ENCODE results near the gene KIN.

The KIN gene, protein sequence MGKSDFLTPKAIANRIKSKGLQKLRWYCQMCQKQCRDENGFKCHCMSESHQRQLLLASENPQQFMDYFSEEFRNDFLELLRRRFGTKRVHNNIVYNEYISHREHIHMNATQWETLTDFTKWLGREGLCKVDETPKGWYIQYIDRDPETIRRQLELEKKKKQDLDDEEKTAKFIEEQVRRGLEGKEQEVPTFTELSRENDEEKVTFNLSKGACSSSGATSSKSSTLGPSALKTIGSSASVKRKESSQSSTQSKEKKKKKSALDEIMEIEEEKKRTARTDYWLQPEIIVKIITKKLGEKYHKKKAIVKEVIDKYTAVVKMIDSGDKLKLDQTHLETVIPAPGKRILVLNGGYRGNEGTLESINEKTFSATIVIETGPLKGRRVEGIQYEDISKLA

DNA sequence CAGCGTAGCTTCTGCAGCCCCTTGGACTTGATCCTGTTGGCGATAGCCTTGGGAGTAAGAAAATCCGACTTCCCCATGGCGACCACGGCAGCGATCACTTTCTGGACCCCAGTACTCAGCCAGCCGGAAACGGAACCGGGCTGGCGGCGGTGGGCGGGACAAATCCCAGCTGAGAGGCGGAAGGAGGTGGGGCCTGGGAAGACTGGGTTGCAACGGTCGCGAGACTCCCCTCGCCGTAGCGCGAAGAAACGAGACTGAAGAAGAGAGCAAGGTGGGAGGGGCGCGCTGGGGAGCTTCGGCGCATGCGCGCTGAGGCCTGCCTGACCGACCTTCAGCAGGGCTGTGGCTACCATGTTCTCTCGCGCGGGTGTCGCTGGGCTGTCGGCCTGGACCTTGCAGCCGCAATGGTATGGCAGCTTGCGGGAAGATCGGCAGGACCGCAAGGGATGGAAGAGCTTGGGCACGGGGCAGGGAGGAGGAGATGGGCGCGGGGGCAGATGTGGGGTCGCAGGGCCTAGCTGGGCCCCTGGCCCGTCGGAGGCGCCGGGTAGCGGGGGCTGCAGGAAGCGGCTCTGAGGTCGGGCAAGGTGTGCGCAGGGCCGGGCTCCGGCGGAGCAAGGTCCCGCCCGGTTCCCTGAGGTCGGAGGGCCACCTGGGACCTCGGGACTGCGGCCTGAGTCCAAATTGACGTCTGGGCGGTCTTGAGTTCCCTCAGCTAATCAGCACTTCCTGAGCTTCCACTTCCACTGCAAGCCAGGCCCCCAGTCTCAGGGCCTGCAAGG is at the start of gene KIN, which contains the start of gene ATP5F1C:
Gene KIN, minus strand, starts transcription at position 137 of the 782 bp plus-strand sequence. Its CDS starts 60 bp downstream, at position 77.
Gene ATP5F1C, plus strand, starts transcription at position 321 of the 782 bp plus-strand sequence. Its CDS starts 31 bp downstream, at position 352.
- Histone ChIP-seq H3K36me3 (ENCODE audit: control insufficient read depth in 1 of 2, insufficient read depth in 2 of 2, low read length in 2 of 2) (peaks cover 0 to 5% of the 10 kb centered on the region in 2 donors), H3K9ac (ENCODE audit: low read depth in 1 of 2, low read length in 2 of 2) (peak within 1 kb of the TSS; percentile 87 to 97), H3K27me3 (ENCODE audit: control insufficient read depth in 1 of 2, insufficient read depth in 2 of 2, low read length in 2 of 2) (no peaks in the 10 kb centered on the region), H3K27ac (ENCODE audit: low read depth, low read length) (peak within 1 kb of the TSS; percentile 66), H3K9me3 (ENCODE audit: control insufficient read depth in 1 of 2, low read length in 2 of 2) (no peaks in the 10 kb centered on the region), H3K4me1 (ENCODE audit: control insufficient read depth in 1 of 2, insufficient read depth in 2 of 2, low read length in 2 of 2) (peaks cover 26 to 35% of the 10 kb centered on the region in 2 donors), H3K4me3 (ENCODE audit: low read depth in 1 of 2, low read length in 2 of 2) (peak within 1 kb of the TSS; percentile 94 to 98)

DNA sequence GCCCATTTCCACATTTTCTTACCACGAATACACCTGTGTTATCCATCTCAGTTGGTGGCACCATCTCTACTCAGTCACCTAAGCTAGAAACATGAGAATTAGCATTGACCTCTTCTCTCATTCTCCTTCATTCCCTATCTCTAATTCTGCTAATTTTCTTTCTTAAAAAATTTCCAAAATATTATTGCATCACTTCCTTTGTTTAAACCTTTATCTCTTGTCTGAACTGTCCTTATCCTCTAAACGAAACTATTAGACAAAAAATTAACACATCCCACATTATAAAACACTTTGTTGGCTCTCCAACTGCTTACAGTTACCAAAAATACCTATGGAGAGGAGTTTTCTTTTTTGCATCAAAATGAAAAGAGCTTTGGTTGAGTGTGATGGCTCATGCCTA is 48.8 kb upstream of the KIN start:
- H3K36me3 ChIP-seq (ENCODE audit: control insufficient read depth in 1 of 2, insufficient read depth in 2 of 2, low read length in 2 of 2), result no peaks in the 10 kb centered on the region
- H3K27me3 ChIP-seq (ENCODE audit: control insufficient read depth in 1 of 2, insufficient read depth in 2 of 2, low read length in 2 of 2), result no peaks in the 10 kb centered on the region
- no peak overlapping the region for H3K27ac ChIP-seq (ENCODE audit: low read depth, low read length)
- no peak overlapping the region for H3K4me3 ChIP-seq (ENCODE audit: low read depth in 1 of 2, low read length in 2 of 2)
- no peak overlapping the region for H3K9ac ChIP-seq (ENCODE audit: low read depth in 1 of 2, low read length in 2 of 2)
- no peaks in the 10 kb centered on the region for H3K4me1 ChIP-seq (ENCODE audit: control insufficient read depth in 1 of 2, insufficient read depth in 2 of 2, low read length in 2 of 2)
- no peaks in the 10 kb centered on the region for H3K9me3 ChIP-seq (ENCODE audit: control insufficient read depth in 1 of 2, low read length in 2 of 2)

DNA sequence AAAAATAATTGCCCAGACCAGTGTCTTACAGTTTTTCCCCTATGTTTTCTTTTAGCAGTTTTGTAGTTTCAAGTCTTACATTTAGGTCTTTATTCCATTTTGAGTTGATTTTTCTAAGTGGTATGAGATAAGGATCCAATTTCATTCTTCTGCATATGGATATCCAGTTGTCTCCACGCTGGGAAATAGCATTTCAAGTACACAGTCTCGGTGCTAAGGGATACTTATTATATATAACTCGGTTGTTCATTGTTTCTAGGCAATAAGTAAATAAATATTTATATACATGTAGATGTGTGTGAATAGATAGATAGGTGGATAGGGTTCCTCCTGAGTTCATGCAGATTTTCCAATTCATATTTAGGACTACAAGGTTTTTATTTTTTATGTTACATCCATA is 46.5 kb upstream of the KIN start:
- Histone ChIP-seq H3K36me3 (ENCODE audit: control insufficient read depth in 1 of 2, insufficient read depth in 2 of 2, low read length in 2 of 2) (no peaks in the 10 kb centered on the region), H3K9me3 (ENCODE audit: control insufficient read depth in 1 of 2, low read length in 2 of 2) (no peaks in the 10 kb centered on the region), H3K4me3 (ENCODE audit: low read depth in 1 of 2, low read length in 2 of 2) (no peak overlapping the region), H3K27ac (ENCODE audit: low read depth, low read length) (no peak overlapping the region), H3K4me1 (ENCODE audit: control insufficient read depth in 1 of 2, insufficient read depth in 2 of 2, low read length in 2 of 2) (no peaks in the 10 kb centered on the region), H3K9ac (ENCODE audit: low read depth in 1 of 2, low read length in 2 of 2) (no peak overlapping the region), H3K27me3 (ENCODE audit: control insufficient read depth in 1 of 2, insufficient read depth in 2 of 2, low read length in 2 of 2) (no peaks in the 10 kb centered on the region)

DNA sequence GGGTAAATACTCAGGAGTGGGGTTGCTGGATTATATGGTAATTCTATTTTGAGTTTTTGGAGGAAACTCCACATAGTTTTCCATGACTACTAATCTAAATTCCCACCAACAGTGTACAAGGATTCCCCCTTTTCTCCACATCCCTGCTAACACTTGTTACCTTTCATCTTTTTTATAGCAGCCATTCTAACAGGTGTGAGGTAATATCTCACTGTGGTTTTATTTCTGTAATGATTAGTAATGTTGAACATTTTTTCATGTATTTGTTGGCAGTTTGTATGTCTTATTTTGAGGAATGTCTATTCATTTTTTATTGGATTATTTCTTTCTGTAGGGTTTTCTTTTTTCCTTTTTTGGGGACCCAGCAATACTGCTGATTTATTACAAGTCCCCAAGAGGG is 45.4 kb upstream of the KIN start:
- Histone ChIP-seq H3K9me3 (ENCODE audit: control insufficient read depth in 1 of 2, low read length in 2 of 2) (no peaks in the 10 kb centered on the region), H3K27me3 (ENCODE audit: control insufficient read depth in 1 of 2, insufficient read depth in 2 of 2, low read length in 2 of 2) (no peaks in the 10 kb centered on the region), H3K27ac (ENCODE audit: low read depth, low read length) (no peak overlapping the region), H3K4me3 (ENCODE audit: low read depth in 1 of 2, low read length in 2 of 2) (no peak overlapping the region), H3K9ac (ENCODE audit: low read depth in 1 of 2, low read length in 2 of 2) (no peak overlapping the region), H3K4me1 (ENCODE audit: control insufficient read depth in 1 of 2, insufficient read depth in 2 of 2, low read length in 2 of 2) (no peaks in the 10 kb centered on the region), H3K36me3 (ENCODE audit: control insufficient read depth in 1 of 2, insufficient read depth in 2 of 2, low read length in 2 of 2) (no peaks in the 10 kb centered on the region)

DNA sequence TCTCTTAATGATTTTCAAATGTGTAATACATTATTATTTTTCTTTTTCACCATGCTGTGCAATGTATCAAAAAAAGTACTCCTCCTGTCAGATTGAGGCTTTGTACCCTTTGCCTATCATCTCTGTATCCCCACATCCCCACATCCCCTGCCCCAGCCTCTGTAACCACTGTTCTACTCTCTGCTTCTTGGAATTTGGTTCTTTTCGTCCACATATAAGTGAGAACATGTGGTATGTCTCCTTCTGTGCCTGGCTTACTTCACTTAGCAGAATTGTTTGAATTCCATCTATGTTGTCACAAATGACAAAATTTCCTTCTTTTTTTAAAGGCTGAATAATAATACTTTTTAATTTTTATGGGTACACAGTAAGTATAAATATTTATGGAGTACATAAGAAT is 44.3 kb upstream of the KIN start:
- Histone ChIP-seq H3K9me3 (ENCODE audit: control insufficient read depth in 1 of 2, low read length in 2 of 2) (no peaks in the 10 kb centered on the region), H3K4me3 (ENCODE audit: low read depth in 1 of 2, low read length in 2 of 2) (no peak overlapping the region), H3K36me3 (ENCODE audit: control insufficient read depth in 1 of 2, insufficient read depth in 2 of 2, low read length in 2 of 2) (peaks cover 0 to 5% of the 10 kb centered on the region in 2 donors), H3K27me3 (ENCODE audit: control insufficient read depth in 1 of 2, insufficient read depth in 2 of 2, low read length in 2 of 2) (no peaks in the 10 kb centered on the region), H3K9ac (ENCODE audit: low read depth in 1 of 2, low read length in 2 of 2) (no peak overlapping the region), H3K4me1 (ENCODE audit: control insufficient read depth in 1 of 2, insufficient read depth in 2 of 2, low read length in 2 of 2) (no peaks in the 10 kb centered on the region), H3K27ac (ENCODE audit: low read depth, low read length) (no peak overlapping the region)

DNA sequence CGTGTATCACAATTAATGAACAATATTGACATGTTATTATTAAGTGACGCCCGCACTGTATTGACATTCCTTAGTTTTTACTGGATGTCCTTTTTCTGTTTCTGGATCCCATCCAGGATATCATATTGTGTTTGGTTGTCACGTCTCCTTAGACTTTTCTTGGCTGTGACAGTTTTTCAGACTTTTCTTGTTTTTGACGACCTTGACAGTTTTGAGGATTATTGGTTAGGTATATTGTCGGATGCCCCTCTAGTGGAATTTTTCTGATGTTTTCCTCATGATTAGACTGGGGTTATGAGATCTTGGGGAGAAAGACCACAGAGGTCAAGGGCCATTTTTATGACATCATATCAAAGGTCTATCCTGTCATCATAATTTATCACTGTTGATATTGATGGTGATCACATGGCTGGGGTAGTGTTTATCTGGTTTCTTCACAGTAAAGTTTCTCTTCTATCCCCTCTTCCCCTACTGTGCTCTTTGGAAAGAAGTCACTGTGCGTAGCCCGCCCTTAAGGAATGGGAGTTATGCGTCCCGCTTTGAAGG is 41.6 kb upstream of the KIN start:
- Histone ChIP-seq H3K9me3 (ENCODE audit: control insufficient read depth in 1 of 2, low read length in 2 of 2) (no peaks in the 10 kb centered on the region), H3K27ac (ENCODE audit: low read depth, low read length) (no peak overlapping the region), H3K9ac (ENCODE audit: low read depth in 1 of 2, low read length in 2 of 2) (no peak overlapping the region)

DNA sequence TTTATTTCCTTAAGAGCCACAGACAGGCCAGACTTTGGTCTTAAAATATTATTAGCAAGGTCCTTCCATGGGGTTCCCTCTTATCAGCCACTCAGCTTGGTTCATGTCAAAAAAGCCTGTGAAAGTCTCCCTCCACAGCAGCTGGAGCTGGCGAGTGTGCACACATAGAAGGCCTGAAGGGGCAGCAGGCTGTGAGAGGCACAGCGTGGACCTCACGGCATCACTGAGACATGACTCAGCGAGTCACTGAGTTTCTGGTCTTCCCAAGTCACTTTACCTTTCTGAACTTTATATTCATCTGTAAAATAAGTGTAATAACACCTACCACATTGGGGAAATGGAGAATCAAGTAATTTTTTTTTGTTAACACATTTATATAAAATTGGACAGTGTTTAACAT is 39.2 kb upstream of the KIN start:
- H3K9me3 ChIP-seq (ENCODE audit: control insufficient read depth in 1 of 2, low read length in 2 of 2), result no peaks in the 10 kb centered on the region

More for the DNA sequence above, 41.6 kb upstream of the KIN start:
- H3K4me1 ChIP-seq (ENCODE audit: control insufficient read depth in 1 of 2, insufficient read depth in 2 of 2, low read length in 2 of 2), result no peaks in the 10 kb centered on the region
- H3K4me3 ChIP-seq (ENCODE audit: low read depth in 1 of 2, low read length in 2 of 2), result no peak overlapping the region
- peaks cover 4 to 17% of the 10 kb centered on the region in 2 donors for H3K36me3 ChIP-seq (ENCODE audit: control insufficient read depth in 1 of 2, insufficient read depth in 2 of 2, low read length in 2 of 2)
- H3K27me3 ChIP-seq (ENCODE audit: control insufficient read depth in 1 of 2, insufficient read depth in 2 of 2, low read length in 2 of 2), result no peaks in the 10 kb centered on the region

DNA sequence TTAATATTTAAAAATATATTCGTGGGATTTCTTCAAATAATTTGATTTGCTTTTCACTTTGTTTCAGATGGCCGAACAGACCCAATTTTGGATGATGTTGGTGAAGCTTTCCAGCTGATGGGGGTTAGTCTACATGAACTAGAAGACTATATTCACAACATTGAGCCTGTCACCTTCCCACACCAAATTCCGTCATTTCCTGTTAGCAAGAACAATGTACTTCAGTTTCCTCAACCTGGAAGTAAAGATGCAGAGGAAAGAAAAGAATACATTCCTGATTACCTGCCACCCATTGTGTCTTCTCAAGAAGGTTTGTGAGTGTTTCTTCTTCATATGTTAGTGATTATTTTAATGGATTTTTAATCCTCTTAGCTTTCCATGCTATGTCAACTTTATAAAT is 36.5 kb upstream of the KIN start:
- Histone ChIP-seq H3K9me3 (ENCODE audit: control insufficient read depth in 1 of 2, low read length in 2 of 2) (no peaks in the 10 kb centered on the region), H3K4me1 (ENCODE audit: control insufficient read depth in 1 of 2, insufficient read depth in 2 of 2, low read length in 2 of 2) (peaks cover 9% of the 10 kb centered on the region in 2 donors), H3K4me3 (ENCODE audit: low read depth in 1 of 2, low read length in 2 of 2) (no peak overlapping the region), H3K27ac (ENCODE audit: low read depth, low read length) (no peak overlapping the region), H3K27me3 (ENCODE audit: control insufficient read depth in 1 of 2, insufficient read depth in 2 of 2, low read length in 2 of 2) (no peaks in the 10 kb centered on the region), H3K36me3 (ENCODE audit: control insufficient read depth in 1 of 2, insufficient read depth in 2 of 2, low read length in 2 of 2) (peaks cover 4 to 19% of the 10 kb centered on the region in 2 donors), H3K9ac (ENCODE audit: low read depth in 1 of 2, low read length in 2 of 2) (no peak overlapping the region)

More for the DNA sequence above, 39.2 kb upstream of the KIN start:
- Histone ChIP-seq H3K4me3 (ENCODE audit: low read depth in 1 of 2, low read length in 2 of 2) (no peak overlapping the region), H3K36me3 (ENCODE audit: control insufficient read depth in 1 of 2, insufficient read depth in 2 of 2, low read length in 2 of 2) (peaks cover 4 to 19% of the 10 kb centered on the region in 2 donors), H3K9ac (ENCODE audit: low read depth in 1 of 2, low read length in 2 of 2) (no peak overlapping the region), H3K4me1 (ENCODE audit: control insufficient read depth in 1 of 2, insufficient read depth in 2 of 2, low read length in 2 of 2) (no peaks in the 10 kb centered on the region), H3K27ac (ENCODE audit: low read depth, low read length) (no peak overlapping the region), H3K27me3 (ENCODE audit: control insufficient read depth in 1 of 2, insufficient read depth in 2 of 2, low read length in 2 of 2) (no peaks in the 10 kb centered on the region)

DNA sequence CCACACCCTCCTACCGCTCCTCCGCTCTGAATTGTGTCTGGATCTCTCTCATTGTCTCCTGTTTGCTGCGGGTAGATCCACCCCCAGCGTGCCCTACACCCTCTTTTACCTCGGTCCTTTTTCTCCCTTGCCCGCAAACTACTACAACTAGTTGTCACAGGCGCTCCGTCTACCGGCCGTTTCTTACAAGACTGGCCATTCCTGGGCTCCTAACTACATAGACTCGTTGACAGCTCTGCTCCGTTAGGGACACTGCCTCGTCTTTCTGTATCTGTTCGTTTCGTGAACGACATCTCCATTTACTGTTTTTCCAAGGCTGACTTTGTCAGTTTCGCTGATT is 31.3 kb upstream of the KIN start:
- no peaks in the 10 kb centered on the region for H3K36me3 ChIP-seq (ENCODE audit: control insufficient read depth in 1 of 2, insufficient read depth in 2 of 2, low read length in 2 of 2)
- H3K27ac ChIP-seq (ENCODE audit: low read depth, low read length), result no peak overlapping the region
- H3K4me1 ChIP-seq (ENCODE audit: control insufficient read depth in 1 of 2, insufficient read depth in 2 of 2, low read length in 2 of 2), result peaks cover 13 to 18% of the 10 kb centered on the region in 2 donors
- no peaks in the 10 kb centered on the region for H3K9me3 ChIP-seq (ENCODE audit: control insufficient read depth in 1 of 2, low read length in 2 of 2)
- peak overlapping the region; percentile 95 to 99 for H3K4me3 ChIP-seq (ENCODE audit: low read depth in 1 of 2, low read length in 2 of 2)
- H3K27me3 ChIP-seq (ENCODE audit: control insufficient read depth in 1 of 2, insufficient read depth in 2 of 2, low read length in 2 of 2), result no peaks in the 10 kb centered on the region
- peak overlapping the region; percentile 64 to 76 for H3K9ac ChIP-seq (ENCODE audit: low read depth in 1 of 2, low read length in 2 of 2)
